Dedifferentiated amniotic fluid mesenchymal stem cell (primary cell): Measurements from ENCODE around the gene ATF5.

Experiments
- DNase-seq: peaks from one replicate; pipeline ENCODE4 v3.0.0-alpha.2; 2016; ENCODE audit errors: extremely low spot score

The ATF5 gene

GRCh38 chr19:49976496-49976895, 47.5 kb downstream of the ATF5 start:
- DNase-seq, result no peak

- no peak for DNase-seq
Measured at GRCh38 chr19:49977076-49977475, 48.1 kb downstream of the ATF5 start.

GRCh38 chr19:49977881-49978280, 48.9 kb downstream of the ATF5 start:
- no peak for DNase-seq

- no peak for DNase-seq
Measured at GRCh38 chr19:49978324-49978723, 49.3 kb downstream of the ATF5 start.

- DNase-seq, result no peak
Measured at GRCh38 chr19:49981603-49982593, 52.9 kb downstream of the ATF5 start.
